ENCODE data around the gene HIF1A.

The HIF1A gene

DNA sequence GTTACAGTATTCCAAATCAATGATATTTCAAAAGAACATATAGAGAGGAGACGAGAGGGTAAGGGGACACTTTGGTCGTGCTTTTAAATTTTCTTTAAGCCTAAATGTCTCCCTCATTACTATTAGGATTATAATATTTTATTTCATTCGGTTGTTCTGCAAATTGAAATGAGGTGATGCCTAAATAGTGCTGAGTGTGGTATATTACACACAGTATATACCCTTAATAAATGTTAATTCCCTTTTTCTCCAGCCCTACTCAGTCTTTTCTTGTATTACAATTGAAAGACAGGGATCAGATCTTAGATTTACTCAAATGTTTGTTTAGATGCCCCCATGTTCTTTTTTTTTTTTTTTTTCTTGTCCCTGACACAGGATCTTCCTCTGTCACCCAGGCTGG lies 74.6 kb downstream of the HIF1A start:
- TF ChIP-seq, protein P1, sequence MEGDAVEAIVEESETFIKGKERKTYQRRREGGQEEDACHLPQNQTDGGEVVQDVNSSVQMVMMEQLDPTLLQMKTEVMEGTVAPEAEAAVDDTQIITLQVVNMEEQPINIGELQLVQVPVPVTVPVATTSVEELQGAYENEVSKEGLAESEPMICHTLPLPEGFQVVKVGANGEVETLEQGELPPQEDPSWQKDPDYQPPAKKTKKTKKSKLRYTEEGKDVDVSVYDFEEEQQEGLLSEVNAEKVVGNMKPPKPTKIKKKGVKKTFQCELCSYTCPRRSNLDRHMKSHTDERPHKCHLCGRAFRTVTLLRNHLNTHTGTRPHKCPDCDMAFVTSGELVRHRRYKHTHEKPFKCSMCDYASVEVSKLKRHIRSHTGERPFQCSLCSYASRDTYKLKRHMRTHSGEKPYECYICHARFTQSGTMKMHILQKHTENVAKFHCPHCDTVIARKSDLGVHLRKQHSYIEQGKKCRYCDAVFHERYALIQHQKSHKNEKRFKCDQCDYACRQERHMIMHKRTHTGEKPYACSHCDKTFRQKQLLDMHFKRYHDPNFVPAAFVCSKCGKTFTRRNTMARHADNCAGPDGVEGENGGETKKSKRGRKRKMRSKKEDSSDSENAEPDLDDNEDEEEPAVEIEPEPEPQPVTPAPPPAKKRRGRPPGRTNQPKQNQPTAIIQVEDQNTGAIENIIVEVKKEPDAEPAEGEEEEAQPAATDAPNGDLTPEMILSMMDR (IDR thresholded peaks at IDR 0.05) = no peak
- DNase-seq (ENCODE audit: low spot score) = no peak
- Histone ChIP-seq H3K4me3 (no peak overlapping the region), H3K27ac (no peak overlapping the region)

DNA sequence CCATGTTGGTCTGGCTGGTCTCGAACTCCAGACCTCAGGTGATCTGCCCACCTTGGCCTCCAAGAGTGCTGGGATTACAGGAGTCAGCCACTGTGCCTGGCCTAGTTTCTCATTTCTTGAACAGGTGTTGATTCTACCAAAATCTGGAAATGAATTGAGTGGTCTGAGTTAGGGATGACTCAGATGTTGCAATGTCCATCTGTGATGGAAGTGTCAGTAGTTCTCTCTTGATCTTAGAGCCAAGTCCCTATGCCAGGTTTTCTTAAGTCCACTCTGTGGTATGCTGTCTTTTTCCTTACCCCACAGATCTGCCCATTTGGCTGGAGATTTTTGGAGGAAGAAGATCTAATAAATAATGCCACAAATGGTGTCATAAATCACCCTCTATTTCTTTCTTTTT lies 79.5 kb downstream of the HIF1A start:
- DNase-seq (ENCODE audit: low spot score) = no peak
- TF ChIP-seq, protein P1 (IDR thresholded peaks at IDR 0.05) = no peak
- H3K4me3 ChIP-seq = no peak overlapping the region
- no peak overlapping the region for H3K27ac ChIP-seq

DNA sequence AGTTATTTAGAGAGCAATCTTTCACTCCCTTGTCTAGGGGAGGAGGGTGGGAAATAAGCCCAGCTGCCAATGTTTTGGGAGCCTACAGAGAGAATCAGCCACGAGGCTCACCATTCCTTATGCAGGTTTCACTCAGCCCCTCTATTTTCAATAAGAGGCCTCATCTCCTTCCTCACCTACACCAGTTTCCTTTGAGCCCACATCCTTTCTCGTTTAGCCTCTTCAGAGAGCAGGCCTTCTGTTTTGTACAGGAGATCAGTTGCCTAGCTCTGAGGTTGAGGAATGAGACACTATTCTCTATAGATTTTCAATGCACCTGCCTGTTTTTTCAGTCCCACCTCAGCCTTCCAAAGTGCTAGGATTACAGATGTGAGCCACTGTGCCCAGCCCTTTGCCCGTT lies 84.8 kb downstream of the HIF1A start:
- H3K27ac ChIP-seq = no peak overlapping the region
- no peak overlapping the region for H3K4me3 ChIP-seq
- no peak for DNase-seq (ENCODE audit: low spot score)
- TF ChIP-seq, protein P1 (IDR thresholded peaks at IDR 0.05) = no peak

DNA sequence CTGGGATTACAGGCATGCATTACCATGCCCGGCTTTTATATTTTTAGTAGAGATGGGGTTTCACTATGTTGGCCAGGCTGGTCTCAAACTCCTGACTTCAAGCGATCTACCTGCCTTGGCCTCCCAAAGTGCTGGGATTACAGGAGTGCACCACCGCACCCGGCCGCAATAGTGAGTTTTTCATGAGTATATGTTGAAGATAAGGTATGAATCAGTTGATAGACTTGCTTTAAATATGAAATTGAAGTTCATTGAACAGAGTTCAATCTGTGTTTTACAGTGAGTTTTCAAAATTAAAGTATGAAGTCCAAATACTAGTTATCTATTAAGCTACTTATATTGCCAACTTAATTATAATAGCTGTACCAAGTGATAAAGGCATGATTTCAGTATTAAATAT lies 102.0 kb downstream of the HIF1A start:
- TF ChIP-seq, protein P1 (IDR thresholded peaks at IDR 0.05) = no peak
- no peak overlapping the region for H3K27ac ChIP-seq
- H3K4me3 ChIP-seq = no peak overlapping the region
- DNase-seq (ENCODE audit: low spot score) = no peak
